Thymus (tissue), 11 donors: ENCODE measurements around the gene ATP6V0C. TPM values are rescaled to one million over a fixed set of nuclear protein-coding genes. Genes with fewer than 3 reads are reported as not detected.

ENCODE experiments used
- DNase-seq, 9 donors: peaks; one replicate each; pipeline ENCODE4 v3.0.0-alpha.2; 2013; ENCODE audit warnings: low spot score in 9 of 9, low read depth in 6 of 9, missing footprints in 1 of 9
- H3K27ac ChIP-seq, 2 donors: one replicate each; pipeline ENCODE4 v1.5.1; 2013; ENCODE audit warnings: control low read depth in 1 of 2, low read depth in 1 of 2, low read length in 1 of 2, mild to moderate bottlenecking in 1 of 2, moderate library complexity in 1 of 2
- H3K27me3 ChIP-seq, 2 donors: one replicate each; pipeline ENCODE4 v1.5.1; 2013; ENCODE audit warnings: low read length in 1 of 2; ENCODE audit not compliant: control insufficient read depth in 2 of 2, insufficient read depth in 1 of 2
- H3K36me3 ChIP-seq, 2 donors: one replicate each; pipeline ENCODE4 v1.5.1; 2013; ENCODE audit warnings: low read length in 1 of 2, mild to moderate bottlenecking in 1 of 2, moderate library complexity in 1 of 2; ENCODE audit not compliant: control insufficient read depth in 2 of 2, insufficient read depth in 2 of 2
- H3K4me1 ChIP-seq, 2 donors: one replicate each; pipeline ENCODE4 v1.5.1; 2013; ENCODE audit warnings: low read length in 2 of 2; ENCODE audit not compliant: control insufficient read depth in 2 of 2, insufficient read depth in 2 of 2
- H3K4me3 ChIP-seq, 2 donors: one replicate each; pipeline ENCODE4 v1.5.1; 2013; ENCODE audit warnings: low read length in 2 of 2, control low read depth in 1 of 2, mild to moderate bottlenecking in 1 of 2
- H3K9me3 ChIP-seq, 2 donors: one replicate each; pipeline ENCODE4 v1.5.1; 2013; ENCODE audit warnings: low read length in 1 of 2, mild to moderate bottlenecking in 1 of 2; ENCODE audit not compliant: control insufficient read depth in 2 of 2, insufficient read depth in 1 of 2
- WGBS: extraction: QIAGEN DNeasy Blood & Tissue Kit; methylation state at CpG from one replicate; pipeline ENCODE4 v1.1.7; 2013; 5-methylcytosine and 5-hydroxymethylcytosine counted together
- polyA plus RNA-seq: library from polyadenylated mRNA; stranded (reverse); fragments of 200-250 nt; gene quantifications from one replicate; pipeline ENCODE4 v1.2.3, GENCODE V29; 2013
- total RNA-seq: library from RNA; stranded (reverse); fragments of 120-200 nt; gene quantifications from one replicate; pipeline ENCODE4 v1.2.4, GENCODE V29; 2013
- donor health status: healthy.

Gene ATP6V0C
- total and polyA plus RNA-seq, 2 donors, result 11.0 to 103 TPM

GRCh38 chr16:2500918-2501750, 12.6 kb upstream of the ATP6V0C start:
- Histone ChIP-seq H3K27me3 (no peaks in the 10 kb centered on the region), H3K9me3 (no peaks in the 10 kb centered on the region), H3K36me3 (peaks cover 3 to 13% of the 10 kb centered on the region in 2 donors), H3K27ac (no peak overlapping the region), H3K4me1 (peaks cover 0 to 21% of the 10 kb centered on the region in 2 donors), H3K4me3 (peak overlapping the region; percentile 22 to 32)
- 44% methylated on average over 23 of the region's 23 CpGs for WGBS
- DNase-seq, result peak; percentile 58 to 91 (median 76)

- peaks cover 0 to 29% of the 10 kb centered on the region in 2 donors for H3K4me1 ChIP-seq
- H3K9me3 ChIP-seq, result no peaks in the 10 kb centered on the region
- 95% methylated on average over 18 of the region's 18 CpGs for WGBS
- no peak for DNase-seq
- H3K36me3 ChIP-seq, result peaks cover 0 to 7% of the 10 kb centered on the region in 2 donors
- H3K27ac ChIP-seq, result no peak overlapping the region
- H3K27me3 ChIP-seq, result no peaks in the 10 kb centered on the region
- H3K4me3 ChIP-seq, result no peak overlapping the region
Measured at GRCh38 chr16:2501946-2502895, 11.5 kb upstream of the ATP6V0C start.

- Histone ChIP-seq H3K4me1 (peaks cover 3 to 60% of the 10 kb centered on the region in 2 donors), H3K9me3 (peaks cover 0 to 8% of the 10 kb centered on the region in 2 donors), H3K27ac (no peak overlapping the region), H3K27me3 (no peaks in the 10 kb centered on the region), H3K36me3 (no peaks in the 10 kb centered on the region), H3K4me3 (no peak overlapping the region)
- 96% methylated on average over 14 of the region's 14 CpGs for WGBS
- no peak for DNase-seq
Measured at GRCh38 chr16:2505695-2506094, 8.1 kb upstream of the ATP6V0C start.

GRCh38 chr16:2507052-2507659, 6.6 kb upstream of the ATP6V0C start:
- Histone ChIP-seq H3K4me3 (no peak overlapping the region), H3K27me3 (no peaks in the 10 kb centered on the region), H3K36me3 (no peaks in the 10 kb centered on the region), H3K9me3 (peaks cover 0 to 8% of the 10 kb centered on the region in 2 donors), H3K27ac (peak overlapping the region; percentile 73 to 74), H3K4me1 (peaks cover 3 to 59% of the 10 kb centered on the region in 2 donors)
- peak in 1 of 9 donors; percentile 52 for DNase-seq
- 30% methylated on average over 14 of the region's 14 CpGs for WGBS

- Histone ChIP-seq H3K4me1 (peaks cover 6 to 59% of the 10 kb centered on the region in 2 donors), H3K4me3 (no peak overlapping the region), H3K9me3 (peaks cover 0 to 8% of the 10 kb centered on the region in 2 donors), H3K27me3 (no peaks in the 10 kb centered on the region), H3K36me3 (no peaks in the 10 kb centered on the region), H3K27ac (peak overlapping the region; percentile 73 to 74)
- no peak for DNase-seq
- WGBS, result 77% methylated on average over 11 of the region's 11 CpGs
Measured at GRCh38 chr16:2507665-2508064, 6.1 kb upstream of the ATP6V0C start.

GRCh38 chr16:2508722-2509400, 4.9 kb upstream of the ATP6V0C start:
- no peaks in the 10 kb centered on the region for H3K36me3 ChIP-seq
- peaks cover 9 to 64% of the 10 kb centered on the region in 2 donors for H3K4me1 ChIP-seq
- WGBS, result 95% methylated on average over 18 of the region's 18 CpGs
- H3K4me3 ChIP-seq, result no peak overlapping the region
- no peak for DNase-seq
- no peaks in the 10 kb centered on the region for H3K27me3 ChIP-seq
- H3K9me3 ChIP-seq, result peaks cover 0 to 11% of the 10 kb centered on the region in 2 donors
- H3K27ac ChIP-seq, result no peak overlapping the region

GRCh38 chr16:2511128-2511800, 2.5 kb upstream of the ATP6V0C start:
- Histone ChIP-seq H3K27ac (no peak overlapping the region), H3K4me1 (peaks cover 19 to 80% of the 10 kb centered on the region in 2 donors), H3K36me3 (peaks cover 0 to 6% of the 10 kb centered on the region in 2 donors), H3K27me3 (no peaks in the 10 kb centered on the region), H3K4me3 (no peak overlapping the region), H3K9me3 (peaks cover 0 to 11% of the 10 kb centered on the region in 2 donors)
- 91% methylated on average over 24 of the region's 24 CpGs for WGBS
- no peak for DNase-seq
